Keratinocyte (primary cell): ENCODE measurements around the gene RAB44. TPM values are rescaled to one million over a fixed set of nuclear protein-coding genes. Genes with fewer than 3 reads are reported as not detected.

Experiments used
- DNase-seq: peaks from one replicate; pipeline ENCODE4 v3.0.0-alpha.2; 2011; ENCODE audit warnings: low read depth, missing footprints, low spot score
- FAIRE-seq: peaks from 2 replicates; lab custom pipeline; 2011; peaks lifted over from hg19 to GRCh38; lab: Jason Lieb, UNC
- H2AFZ ChIP-seq: 2 replicates; pipeline ENCODE4 v1.6.0; 2012; ENCODE audit warnings: low read length, control low read depth, inconsistent platforms; ENCODE audit not compliant: control insufficient read depth
- H3K27ac ChIP-seq: 2 replicates; pipeline ENCODE4 v1.5.1; 2011; ENCODE audit warnings: low read length; ENCODE audit not compliant: control insufficient read depth, insufficient read depth
- H3K27me3 ChIP-seq: 3 replicates; pipeline ENCODE4 v1.6.0; 2011; ENCODE audit warnings: low read length; ENCODE audit not compliant: control insufficient read depth, insufficient read depth; ENCODE audit errors: extremely low read depth
- H3K36me3 ChIP-seq, 2 experiments: 2 replicates in 1 of 2; 3 replicates in 1 of 2; pipeline ENCODE4 v1.5.1; 2011; ENCODE audit warnings: low read length in 2 of 2, mild to moderate bottlenecking in 1 of 2; ENCODE audit not compliant: control insufficient read depth in 2 of 2, insufficient read depth in 2 of 2; ENCODE audit errors: extremely low read depth in 1 of 2
- H3K4me1 ChIP-seq: 3 replicates; pipeline ENCODE4 v1.5.1; 2011; ENCODE audit warnings: low read length; ENCODE audit not compliant: control insufficient read depth, insufficient read depth; ENCODE audit errors: extremely low read depth
- H3K4me2 ChIP-seq: 3 replicates; pipeline ENCODE4 v1.6.0; 2011; ENCODE audit warnings: low read depth, low read length; ENCODE audit not compliant: control insufficient read depth, insufficient read depth; ENCODE audit errors: extremely low read depth
- H3K4me3 ChIP-seq, 3 experiments: fragments of 200-600 bp in 1 of 3; sonication (generic) in 1 of 3; 2 replicates in 2 of 3; 3 replicates in 1 of 3; pipeline ENCODE4 v1.5.1; 2011 to 2016; ENCODE audit warnings: low read length in 3 of 3, mild to moderate bottlenecking in 3 of 3, control low read depth in 2 of 3, inconsistent platforms in 1 of 3, low read depth in 1 of 3, mixed read lengths in 1 of 3, mixed run types in 1 of 3, moderate library complexity in 1 of 3; ENCODE audit not compliant: control insufficient read depth in 2 of 3, insufficient read depth in 2 of 3; ENCODE audit errors: extremely low read depth in 1 of 3
- H3K79me2 ChIP-seq: 2 replicates; pipeline ENCODE4 v1.6.0; 2012; ENCODE audit warnings: low read length; ENCODE audit not compliant: control insufficient read depth, insufficient read depth
- H3K9ac ChIP-seq: 3 replicates; pipeline ENCODE4 v1.6.0; 2011; ENCODE audit warnings: low read length; ENCODE audit not compliant: control insufficient read depth, insufficient read depth; ENCODE audit errors: extremely low read depth
- H3K9me1 ChIP-seq: 3 replicates; pipeline ENCODE4 v1.6.0; 2011; ENCODE audit warnings: low read length; ENCODE audit not compliant: control insufficient read depth, insufficient read depth; ENCODE audit errors: extremely low read depth
- H3K9me3 ChIP-seq: 2 replicates; pipeline ENCODE4 v1.5.1; 2012; ENCODE audit warnings: low read depth, low read length; ENCODE audit not compliant: control insufficient read depth
- H4K20me1 ChIP-seq: 3 replicates; pipeline ENCODE4 v1.6.0; 2011; ENCODE audit warnings: low read length; ENCODE audit not compliant: control insufficient read depth, insufficient read depth; ENCODE audit errors: extremely low read depth
- CTCF ChIP-seq, 3 experiments: IDR thresholded peaks in 1 of 3; conservative IDR thresholded peaks in 1 of 3; optimal IDR thresholded peaks in 1 of 3; 2 replicates in 2 of 3; 3 replicates in 1 of 3; pipeline versions ENCODE3 to v1.5.1; 2011; ENCODE audit warnings: low read length in 3 of 3, mild to moderate bottlenecking in 3 of 3, moderate library complexity in 2 of 3, control low read depth in 1 of 3, inconsistent platforms in 1 of 3; ENCODE audit not compliant: insufficient read depth in 2 of 3; ENCODE audit errors: extremely low read depth in 1 of 3
- EZH2 ChIP-seq: IDR thresholded peaks from one replicate; pipeline ENCODE4 v1.6.1; 2012; ENCODE audit warnings: inconsistent platforms, mild to moderate bottlenecking, low read length, moderate library complexity
- dilution Hi-C: fragments of 300-500 bp; cut with MboI; formaldehyde crosslinking; loops from one replicate; pipeline ENCODE4 v1.7.0; 2020; ENCODE audit warnings: low sequenced_read_pairs; ENCODE audit not compliant: extremely low pct_ligation_motif_present
- polyA plus RNA-seq, 5 experiments: library from polyadenylated mRNA; depleted of rRNA in 3 of 5; stranded (reverse) in 3 of 5; stranded (forward) in 1 of 5; unstranded in 1 of 5; fragments of >200 nt; gene quantifications; 1 replicate in 1 of 5; 2 replicates in 3 of 5; 3 replicates in 1 of 5; pipeline versions ENCODE4 v1.2.1 to v1.2.3, GENCODE V29; 2011 to 2012; ENCODE audit warnings: missing spikeins in 2 of 5, low read depth in 1 of 5, low replicate concordance in 1 of 5

RAB44 gene
- polyA plus RNA-seq, 1 donor (not counting 4 experiments of a cell fraction or from before 2014, with no cell fraction given), result 0.03 TPM

GRCh38 chr6:36772397-36772796 lies 74.8 kb downstream of the RAB44 start:
- H3K9me3 ChIP-seq, result no peaks in the 10 kb centered on the region
- H3K36me3 ChIP-seq, result no peaks in the 10 kb centered on the region
- no peak overlapping the region for H3K27ac ChIP-seq
- H3K4me1 ChIP-seq, result peaks cover 15% of the 10 kb centered on the region
- no peaks in the 10 kb centered on the region for H3K79me2 ChIP-seq
- H4K20me1 ChIP-seq, result no peaks in the 10 kb centered on the region
- TF ChIP-seq CTCF (optimal IDR thresholded peaks at IDR 0.05 in 1 of 3, IDR thresholded peaks at IDR 0.05 in 1 of 3, conservative IDR thresholded peaks at IDR 0.05 in 1 of 3; ENCODE audit: extremely low read depth in 1 of 3, insufficient read depth in 2 of 3, low read length in 3 of 3) (no peak), EZH2 (no peak)
- no peak for DNase-seq
- H3K27me3 ChIP-seq, result peaks cover 8% of the 10 kb centered on the region
- no peak overlapping the region for H2AFZ ChIP-seq
- FAIRE-seq, result no peak
- no peak overlapping the region for H3K4me2 ChIP-seq
- dilution Hi-C loops, result no loop called here
- H3K4me3 ChIP-seq, result no peak overlapping the region
- H3K9me1 ChIP-seq, result no peaks in the 10 kb centered on the region
- no peak overlapping the region for H3K9ac ChIP-seq

GRCh38 chr6:36774331-36774730 lies 76.7 kb downstream of the RAB44 start:
- Histone ChIP-seq H3K27me3 (peaks cover 13% of the 10 kb centered on the region), H3K36me3 (no peaks in the 10 kb centered on the region), H4K20me1 (no peaks in the 10 kb centered on the region), H2AFZ (no peak overlapping the region), H3K4me2 (no peak overlapping the region), H3K4me1 (peaks cover 11% of the 10 kb centered on the region), H3K9me1 (no peaks in the 10 kb centered on the region), H3K9me3 (no peaks in the 10 kb centered on the region), H3K27ac (no peak overlapping the region), H3K79me2 (no peaks in the 10 kb centered on the region), H3K4me3 (no peak overlapping the region), H3K9ac (no peak overlapping the region)
- DNase-seq (no peak), FAIRE-seq (no peak)
- TF ChIP-seq EZH2, result no peak
- no peak for TF ChIP-seq CTCF (optimal IDR thresholded peaks at IDR 0.05 in 1 of 3, IDR thresholded peaks at IDR 0.05 in 1 of 3, conservative IDR thresholded peaks at IDR 0.05 in 1 of 3; ENCODE audit: extremely low read depth in 1 of 3, insufficient read depth in 2 of 3, low read length in 3 of 3)
- dilution Hi-C loops, result no loop called here
